GM18870 (cell line): ENCODE results near the gene RNF123.
"Not testable (repeated sequence)": the region's sequence is repeated elsewhere in the genome, so short reads cannot be mapped to it uniquely, and the experiment has no call there.

Experiments used
- ATAC-seq: cut with Tn5 transposase; IDR thresholded peaks from one replicate; pipeline ENCODE4 v1.9.1; 2021; ENCODE audit warnings: moderate library complexity; ENCODE audit not compliant: unreplicated experiment

Gene RNF123

DNA sequence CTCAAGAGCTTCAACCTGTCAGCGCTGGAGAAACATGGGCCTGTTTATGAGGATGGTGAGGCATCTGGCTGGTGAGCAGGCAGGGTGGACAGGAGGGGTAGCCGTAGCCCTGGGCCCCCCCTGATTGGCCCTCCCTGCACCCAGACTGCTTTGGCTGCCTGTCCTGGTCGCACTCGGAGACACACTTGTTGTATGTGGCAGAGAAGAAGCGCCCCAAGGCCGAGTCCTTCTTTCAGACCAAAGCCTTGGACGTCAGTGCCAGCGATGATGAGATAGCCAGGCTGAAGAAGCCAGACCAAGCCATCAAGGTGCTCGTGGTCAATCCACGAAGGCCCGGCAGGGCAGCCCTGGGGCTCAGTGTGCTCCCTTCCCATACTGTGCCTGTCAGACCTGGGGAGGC lies 13.4 kb upstream of the RNF123 start:
- ATAC-seq, result no peak

DNA sequence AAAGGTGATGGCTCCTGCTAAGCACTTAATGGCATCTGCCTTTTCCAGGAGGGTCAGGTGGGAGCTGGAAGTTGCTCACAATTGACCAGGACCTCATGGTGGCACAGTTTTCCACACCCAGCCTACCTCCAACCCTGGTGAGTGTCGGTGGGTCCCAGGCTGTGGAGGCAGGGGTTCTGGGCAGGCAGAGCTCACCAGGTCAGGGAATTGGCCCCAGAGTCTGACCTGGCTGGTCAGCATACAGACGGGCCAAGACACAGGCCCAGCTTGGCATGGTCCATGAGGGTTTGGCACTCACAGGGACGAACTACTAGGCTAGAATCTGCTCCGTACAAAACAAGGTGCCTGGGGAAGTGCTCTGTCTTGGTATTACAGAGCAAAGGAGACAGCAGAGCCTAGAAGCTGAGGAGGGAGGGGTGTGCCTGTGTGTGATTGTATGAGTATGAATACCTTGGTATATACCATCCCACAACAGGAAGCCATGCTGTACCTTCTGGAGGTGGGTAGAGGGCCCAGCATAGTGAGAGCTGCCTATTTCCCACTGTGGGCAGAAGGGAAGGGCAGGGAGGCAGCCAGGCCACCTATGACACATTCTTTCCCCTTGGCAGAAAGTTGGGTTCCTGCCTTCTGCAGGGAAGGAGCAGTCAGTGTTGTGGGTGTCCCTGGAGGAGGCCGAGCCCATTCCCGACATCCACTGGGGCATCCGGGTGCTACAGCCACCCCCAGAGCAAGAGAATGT lies 8.7 kb upstream of the RNF123 start:
- ATAC-seq, result no peak

DNA sequence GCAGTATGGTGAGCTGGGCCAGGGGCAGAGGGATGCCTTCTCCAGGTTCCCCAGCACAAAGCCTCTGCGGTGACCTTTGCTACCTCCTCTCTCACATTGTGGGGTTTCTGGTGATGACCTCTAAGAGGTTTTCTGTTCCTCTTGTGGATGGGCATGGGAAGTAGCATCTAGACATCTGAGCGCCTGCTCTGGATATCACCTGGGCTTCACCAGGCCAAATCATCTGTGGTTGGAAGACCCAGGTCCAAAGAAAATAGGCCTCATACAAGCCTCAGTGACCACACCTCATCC lies 8.2 kb upstream of the RNF123 start:
- no peak for ATAC-seq

DNA sequence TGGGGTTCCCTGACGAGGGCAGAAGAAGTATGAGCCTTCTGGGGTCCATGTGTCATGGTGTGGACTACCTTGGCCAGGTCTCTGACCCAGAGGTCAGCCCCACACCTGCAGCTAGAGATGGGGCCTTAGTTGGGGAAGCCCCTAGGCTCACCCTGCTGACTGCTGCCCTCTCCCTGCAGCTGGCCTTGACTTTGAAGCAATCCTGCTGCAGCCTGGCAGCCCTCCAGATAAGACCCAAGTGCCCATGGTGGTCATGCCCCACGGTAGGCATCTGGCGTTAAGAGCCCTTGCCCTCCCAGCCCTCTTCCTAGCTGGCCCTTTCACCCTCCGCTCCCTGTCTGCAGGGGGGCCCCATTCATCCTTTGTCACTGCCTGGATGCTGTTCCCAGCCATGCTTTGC lies 7.8 kb upstream of the RNF123 start:
- ATAC-seq, result no peak

DNA sequence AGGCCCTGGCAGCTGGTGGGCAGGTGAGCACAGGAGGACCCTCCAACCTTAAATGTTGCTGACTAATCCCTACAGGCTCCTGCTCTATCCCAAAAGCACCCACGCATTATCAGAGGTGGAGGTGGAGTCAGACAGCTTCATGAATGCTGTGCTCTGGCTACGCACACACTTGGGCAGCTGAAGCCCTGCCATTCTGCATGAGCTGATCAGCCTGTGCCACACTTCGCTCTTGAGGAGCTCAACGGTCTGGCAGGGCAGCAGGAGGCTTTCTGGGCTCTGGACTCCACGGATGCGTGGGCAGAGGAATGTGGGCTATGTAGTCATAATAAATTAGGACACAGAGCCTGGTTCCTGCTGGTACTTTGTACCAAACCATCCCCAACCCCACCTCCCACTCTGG lies 6.2 kb upstream of the RNF123 start:
- no peak for ATAC-seq

DNA sequence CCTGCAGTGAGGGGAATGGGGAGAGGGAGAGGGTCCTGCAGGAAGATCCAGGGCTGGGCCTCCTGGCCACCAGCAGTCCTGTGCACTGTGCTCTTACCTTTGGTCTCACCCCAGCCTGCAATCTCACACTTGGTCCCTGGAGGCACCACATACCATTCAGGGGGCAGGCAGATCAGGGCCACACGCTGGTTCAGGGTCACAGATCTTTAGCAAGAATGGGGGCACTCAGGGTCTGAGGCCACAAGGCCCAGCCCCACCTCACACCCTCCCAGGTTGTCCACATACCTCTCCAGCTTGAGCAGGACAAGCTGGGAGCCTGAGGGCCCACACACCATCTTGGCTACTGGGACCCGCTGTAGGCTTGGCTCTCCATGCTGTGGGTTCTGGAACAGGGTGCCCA lies 4.9 kb upstream of the RNF123 start:
- ATAC-seq, result not testable (repeated sequence)

DNA sequence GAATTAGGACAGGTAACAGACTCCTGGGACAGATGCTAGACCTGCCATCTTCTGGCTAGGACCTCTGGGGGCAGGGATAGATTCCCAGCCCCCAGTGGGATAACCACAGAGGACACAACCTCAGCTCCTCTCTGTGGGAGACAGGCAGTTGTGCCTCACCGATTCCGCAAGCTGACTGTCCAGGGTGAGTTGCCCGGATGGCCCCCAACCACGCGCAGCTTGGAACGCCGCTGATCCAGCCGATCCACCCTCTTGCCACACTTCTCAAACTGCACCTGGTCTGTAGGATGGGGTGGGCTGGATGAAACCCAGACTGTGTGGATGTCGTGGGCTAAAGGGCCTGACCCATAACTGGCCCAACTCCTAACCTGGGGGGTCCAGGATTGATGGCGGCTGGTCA lies 4.3 kb upstream of the RNF123 start:
- ATAC-seq, result not testable (repeated sequence)

DNA sequence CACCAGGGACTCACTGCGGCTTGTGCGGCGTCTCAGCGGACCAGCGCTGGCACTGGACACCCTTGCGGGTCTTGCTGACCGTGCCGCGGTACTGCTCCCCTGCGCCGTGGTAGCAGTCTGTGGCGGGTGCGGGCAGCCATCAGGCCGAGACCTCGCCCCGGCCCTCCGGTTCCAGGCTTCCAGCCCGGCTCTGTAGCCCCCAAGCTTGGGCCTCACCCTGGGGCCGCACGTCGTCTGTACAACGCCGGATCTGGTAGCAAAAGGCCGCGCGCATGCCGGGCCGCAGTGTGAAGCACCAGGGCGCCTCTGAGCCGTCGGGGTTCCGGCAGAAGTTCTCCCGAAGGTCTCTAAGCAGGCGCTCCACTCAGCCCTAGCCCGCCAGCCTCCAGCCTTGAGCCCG lies 3.5 kb upstream of the RNF123 start:
- ATAC-seq, result not testable (repeated sequence)

DNA sequence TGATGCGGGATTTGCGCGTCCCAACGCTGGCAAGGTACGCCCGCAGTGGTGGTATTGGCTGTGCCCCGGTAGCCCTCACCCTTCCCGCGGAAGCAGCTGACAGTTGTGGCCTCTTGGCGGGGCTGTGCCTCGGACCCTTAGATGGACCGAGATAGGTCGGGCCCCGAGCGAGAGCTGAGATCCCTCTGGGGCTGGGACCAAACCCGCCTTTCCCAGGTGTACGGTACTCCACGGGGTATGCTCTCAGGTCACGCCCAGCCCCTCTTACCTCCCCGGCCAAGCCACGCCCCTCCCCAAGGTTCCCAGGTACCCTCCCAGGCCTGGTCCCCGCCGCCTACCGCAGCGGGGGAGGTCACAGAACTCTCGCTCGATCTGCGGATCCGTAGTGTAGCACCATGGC lies 3.0 kb upstream of the RNF123 start:
- ATAC-seq, result not testable (repeated sequence)

DNA sequence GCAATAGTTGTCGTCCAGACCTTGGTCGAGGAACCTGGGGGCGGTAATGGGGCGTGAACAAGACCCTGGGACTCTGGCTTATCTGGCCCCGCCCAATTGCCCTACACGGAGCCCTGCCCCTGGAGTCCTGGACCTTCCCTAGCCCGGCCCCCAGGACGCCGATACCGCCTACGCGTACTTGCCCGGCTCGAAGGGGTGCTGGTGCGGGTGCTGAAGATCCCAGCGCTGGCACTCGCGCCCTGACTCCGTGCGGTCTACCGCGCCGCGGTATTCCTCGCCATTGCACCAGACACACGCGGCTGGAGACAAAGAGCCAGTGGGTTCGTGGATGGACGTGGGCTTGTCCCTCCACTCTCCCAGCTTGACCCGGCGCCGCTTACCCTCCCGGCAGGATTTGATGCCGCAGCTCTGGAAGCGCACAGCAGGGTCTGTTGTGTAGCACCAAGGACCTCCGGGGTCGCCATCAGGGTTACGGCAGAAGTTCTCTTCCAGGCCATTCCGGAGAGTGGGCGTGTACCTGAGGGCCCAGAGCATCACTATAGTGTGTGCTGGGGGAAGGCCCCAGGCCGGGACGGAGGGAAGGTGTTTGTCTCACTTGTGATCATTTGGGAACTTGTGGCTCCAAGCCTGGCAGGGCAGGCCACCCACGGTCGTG lies 2.5 kb upstream of the RNF123 start:
- ATAC-seq, result not testable (repeated sequence)

DNA sequence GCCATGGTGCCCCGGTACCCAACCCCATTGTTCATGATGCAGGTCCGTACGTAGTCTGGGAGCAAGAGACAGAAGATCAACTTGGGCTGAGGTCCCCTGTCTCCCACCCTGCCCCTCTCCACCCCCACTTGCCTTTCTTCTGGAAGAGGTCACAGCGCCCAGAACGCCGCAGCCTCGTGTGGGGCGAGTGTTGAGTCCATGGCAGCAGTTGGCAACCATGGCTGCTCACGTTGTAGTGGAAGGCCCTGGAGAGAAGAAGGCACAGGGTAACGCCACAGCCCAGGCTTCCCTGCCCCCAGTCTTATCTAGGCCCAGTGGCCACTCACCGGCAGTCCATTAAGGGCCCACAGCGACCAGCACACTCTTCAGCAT lies 1.9 kb upstream of the RNF123 start:
- ATAC-seq, result not testable (repeated sequence)

DNA sequence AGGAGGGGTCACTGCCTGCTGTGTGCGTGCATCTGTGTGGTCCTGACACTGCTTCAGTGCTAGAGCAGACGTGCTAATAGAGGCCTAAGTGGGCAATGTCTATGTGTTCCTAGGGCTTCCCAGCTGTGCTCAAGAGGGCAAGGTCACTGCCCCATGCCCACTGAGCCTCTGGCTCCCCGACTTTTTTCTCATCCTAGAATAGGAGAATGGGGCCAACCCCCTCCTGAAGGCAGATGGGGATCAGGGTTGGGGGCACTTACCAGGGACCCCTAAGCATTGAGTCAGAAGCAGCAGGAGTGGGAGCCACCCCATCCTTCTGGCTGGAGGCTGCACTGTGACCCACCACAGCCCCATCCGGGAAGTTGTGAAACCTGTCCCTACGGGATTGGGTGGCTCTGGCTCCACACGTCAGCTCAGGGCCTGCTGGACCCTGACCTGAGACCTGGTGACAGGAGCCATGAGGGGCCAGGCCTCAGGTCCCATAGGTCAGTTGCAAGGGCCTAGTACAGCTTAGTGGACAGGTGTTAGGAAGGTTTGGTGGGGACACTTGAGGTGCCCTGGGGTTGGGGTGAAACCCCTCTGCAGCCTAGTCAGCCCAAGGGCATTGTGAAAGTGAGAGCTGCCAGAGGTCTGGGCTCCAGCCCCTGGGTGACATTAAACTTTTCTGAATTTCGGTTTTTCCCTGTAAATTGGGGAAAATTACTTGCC lies 865 bp upstream of the RNF123 start:
- ATAC-seq, result not testable (repeated sequence)

DNA sequence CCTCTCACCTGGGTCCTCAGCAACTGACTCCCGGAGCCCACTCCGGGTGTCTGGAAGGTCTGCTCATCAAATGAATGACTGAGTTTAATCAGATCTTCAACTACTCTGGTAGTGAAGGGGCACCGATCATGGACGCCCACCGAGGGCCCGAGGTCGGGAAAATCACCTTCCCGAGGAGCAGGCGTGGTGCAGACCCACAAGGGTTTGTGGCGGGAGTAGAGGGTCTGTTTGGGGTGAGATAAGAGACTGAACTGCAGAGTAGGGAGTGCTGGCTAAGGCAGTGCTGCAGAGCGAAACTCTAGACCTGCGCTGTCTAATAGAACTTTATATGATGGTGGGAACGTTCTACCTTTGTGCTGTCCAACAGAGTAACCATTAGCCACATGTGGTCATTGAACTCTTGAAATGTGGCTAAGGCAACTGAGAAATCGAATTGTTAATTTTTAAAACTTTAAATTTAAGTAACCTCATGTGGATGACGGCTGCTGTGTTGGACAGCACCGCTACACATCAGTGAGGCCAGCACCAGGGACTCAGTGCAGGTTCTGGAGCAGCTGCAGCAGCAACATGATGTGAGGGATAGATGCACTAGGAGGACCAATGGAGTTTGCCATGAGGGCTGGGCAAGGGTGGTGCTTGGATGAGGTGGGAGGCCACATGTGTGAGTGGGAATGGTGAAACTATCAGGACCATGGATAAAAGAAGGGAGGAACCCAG lies 709 bp downstream of the RNF123 start:
- not testable (repeated sequence) for ATAC-seq

DNA sequence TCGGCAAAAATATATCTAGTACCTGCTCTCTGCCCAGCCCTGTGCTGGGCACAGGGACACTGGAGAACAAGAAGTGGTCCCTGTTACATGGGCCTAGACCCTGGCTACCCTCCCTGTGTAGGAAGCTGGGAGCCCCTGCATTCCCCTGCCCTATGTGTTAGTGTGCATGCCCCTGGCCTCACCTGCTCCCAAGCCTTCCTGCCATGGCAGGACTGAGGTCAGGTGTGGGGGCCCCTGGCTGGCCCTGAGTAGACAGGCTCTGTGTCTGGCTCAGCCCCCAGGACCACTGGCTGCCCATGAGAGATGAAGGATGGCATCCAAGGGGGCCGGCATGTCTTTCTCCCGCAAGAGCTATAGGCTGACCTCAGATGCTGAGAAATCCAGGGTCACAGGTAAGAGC lies 1.5 kb downstream of the RNF123 start:
- not testable (repeated sequence) for ATAC-seq

DNA sequence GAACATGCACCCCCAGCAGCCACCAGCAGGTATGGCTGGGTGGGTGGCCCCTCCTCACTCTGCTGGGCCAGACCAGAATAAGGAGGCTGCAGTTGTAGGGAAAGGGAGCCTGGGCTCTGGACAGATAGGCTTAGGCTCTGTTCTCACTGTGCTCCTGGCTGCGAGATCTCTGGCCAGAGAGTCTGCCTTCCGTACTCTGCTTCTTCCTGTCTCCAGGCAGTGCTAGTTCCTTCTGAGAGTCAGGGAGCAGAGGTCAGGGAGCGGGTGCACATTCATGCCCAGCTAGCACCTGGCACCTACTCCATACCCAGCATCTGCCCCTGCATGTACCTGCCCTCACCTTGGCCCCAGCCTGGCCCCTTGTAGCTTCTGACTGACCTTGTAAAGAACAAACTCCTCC lies 2.1 kb downstream of the RNF123 start:
- not testable (repeated sequence) for ATAC-seq

DNA sequence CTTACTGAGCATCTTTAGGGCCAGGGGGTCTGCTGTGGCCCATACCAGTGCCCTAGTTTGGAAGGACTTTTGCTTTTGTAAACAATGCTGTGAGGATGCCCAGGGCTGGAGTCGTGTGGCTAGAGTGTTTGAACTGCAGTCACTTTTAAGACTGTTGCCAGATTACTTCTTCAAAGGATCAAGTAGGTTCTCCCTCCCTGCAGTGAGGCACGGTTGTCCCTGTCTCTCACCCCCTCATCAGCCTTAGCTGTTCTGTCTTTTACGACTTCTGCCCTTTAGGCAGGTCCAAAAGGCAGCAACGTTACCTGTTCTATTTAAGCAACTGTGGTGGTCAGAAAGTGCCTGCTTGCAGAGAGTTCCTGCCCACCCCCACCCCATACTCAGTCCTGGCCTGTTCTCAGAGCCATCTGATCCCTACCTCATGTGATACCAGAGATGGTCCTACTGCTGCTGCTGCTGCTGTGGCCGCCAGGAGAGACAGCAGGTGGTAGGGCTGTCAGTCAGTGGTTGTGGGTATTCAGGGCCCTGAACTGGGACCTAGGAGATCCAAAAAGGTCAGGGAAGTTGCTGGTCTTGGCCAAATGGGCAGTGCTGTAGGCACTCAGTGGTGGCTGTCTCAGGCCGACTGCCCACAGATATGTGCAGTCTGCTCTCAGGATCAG lies 5.2 kb downstream of the RNF123 start:
- ATAC-seq, result not testable (repeated sequence)

DNA sequence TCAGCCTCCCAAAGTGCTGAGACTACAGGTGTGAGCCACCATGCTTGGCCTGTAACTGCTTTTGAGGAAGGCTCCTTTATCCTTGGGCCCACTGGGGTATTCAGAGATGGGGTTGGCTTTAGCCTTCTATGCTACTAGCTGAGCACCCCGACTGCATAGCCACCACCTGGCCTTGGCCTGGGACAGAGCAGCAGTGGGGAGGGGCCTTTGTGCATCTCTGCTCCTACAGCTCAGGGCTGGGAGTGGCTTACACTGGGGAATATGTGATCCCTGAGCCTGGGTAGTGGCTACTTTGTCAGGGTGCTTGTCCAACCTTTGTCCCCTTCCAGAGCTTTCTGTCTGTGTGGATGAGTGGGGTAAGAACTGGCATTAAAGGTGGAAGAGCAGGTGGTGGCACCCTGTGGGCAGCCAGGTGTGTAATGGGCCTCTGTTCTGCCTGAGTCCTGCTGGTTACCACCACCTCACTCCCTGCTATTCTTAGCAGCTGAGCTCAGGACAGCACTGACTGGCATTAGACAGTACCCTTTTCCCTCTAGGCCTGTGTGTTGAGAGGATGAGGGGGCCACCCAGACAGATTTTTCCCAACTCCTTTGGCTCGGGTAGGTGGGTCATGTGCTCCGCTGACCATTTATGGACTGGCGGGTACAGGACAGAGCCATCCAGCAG lies 6.1 kb downstream of the RNF123 start:
- ATAC-seq, result not testable (repeated sequence)

DNA sequence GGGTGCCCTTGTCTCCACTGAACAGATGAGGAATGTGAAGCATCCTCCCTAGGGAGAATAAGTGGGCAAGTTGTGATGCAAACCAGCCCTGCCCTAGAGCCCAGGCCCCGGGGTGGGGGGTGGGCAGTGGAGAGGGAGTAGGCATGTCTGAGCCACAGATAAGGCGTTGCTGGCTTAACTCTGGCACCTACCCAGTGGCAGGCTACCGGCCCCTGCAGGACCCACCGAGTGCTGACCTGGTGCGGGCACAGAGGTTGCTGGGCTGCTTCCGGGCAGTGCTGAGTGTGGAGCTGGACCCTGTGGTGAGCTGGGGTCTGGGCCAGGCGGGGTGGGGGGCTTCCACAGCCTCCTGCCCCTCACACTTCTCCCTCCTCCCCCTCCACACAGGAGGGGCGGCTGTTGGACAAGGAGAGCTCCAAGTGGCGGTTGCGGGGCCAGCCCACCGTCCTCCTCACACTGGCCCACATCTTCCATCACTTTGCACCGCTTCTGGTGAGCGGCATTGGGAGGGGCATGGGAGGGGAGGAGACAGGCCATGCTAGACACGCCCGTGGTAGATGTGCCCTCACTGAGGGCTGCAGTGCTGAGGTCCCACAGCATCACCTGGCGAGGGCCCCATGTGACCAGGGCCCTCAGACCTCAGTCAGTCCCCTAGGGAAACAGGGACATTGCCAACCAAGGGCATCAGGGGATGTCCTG lies 10.1 kb downstream of the RNF123 start:
- ATAC-seq, result no peak

DNA sequence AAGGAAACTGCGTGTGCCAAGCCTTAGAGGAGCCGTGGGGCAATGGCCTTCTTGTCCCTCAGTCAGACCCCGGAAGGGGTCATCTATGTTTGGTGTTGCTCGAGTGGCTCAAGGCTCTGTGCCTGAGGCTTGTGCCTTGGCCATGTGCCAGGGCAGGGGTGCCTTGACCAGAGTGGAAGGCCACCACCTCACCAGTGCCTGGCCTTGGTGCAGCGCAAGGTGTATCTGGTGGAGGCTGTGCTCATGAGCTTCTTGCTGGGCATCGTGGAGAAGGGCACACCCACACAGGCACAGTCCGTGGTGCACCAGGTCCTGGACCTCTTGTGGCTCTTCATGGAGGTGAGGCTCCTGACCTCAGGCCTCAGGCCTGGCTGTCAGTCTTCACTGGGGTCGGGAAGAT lies 10.7 kb downstream of the RNF123 start:
- ATAC-seq, result no peak
